Cardiac fibroblast (primary cell): ENCODE measurements around the gene MYOD1.

ENCODE experiments used
- DNase-seq, 2 donors: peaks; one replicate each; pipeline versions ENCODE4 v3.0.0 to v3.0.0-alpha.2; 2010; ENCODE audit warnings: low read depth in 2 of 2
- H3K4me3 ChIP-seq, 2 donors: replicated peaks in 1 of 2; 1 replicate in 1 of 2; 2 replicates in 1 of 2; pipeline ENCODE4 v1.5.1; 2011; ENCODE audit warnings: low read depth in 2 of 2, low read length in 2 of 2, mild to moderate bottlenecking in 2 of 2, moderate library complexity in 1 of 2
- TF ChIP-seq, protein P1 (sequence below): IDR thresholded peaks from one replicate; pipeline ENCODE4 v1.5.1; 2011; ENCODE audit warnings: low read depth, mild to moderate bottlenecking, low read length, inconsistent platforms

The MYOD1 gene

GRCh38 chr11:17766073-17766359 is 46.6 kb downstream of the MYOD1 start:
- TF ChIP-seq, protein P1, sequence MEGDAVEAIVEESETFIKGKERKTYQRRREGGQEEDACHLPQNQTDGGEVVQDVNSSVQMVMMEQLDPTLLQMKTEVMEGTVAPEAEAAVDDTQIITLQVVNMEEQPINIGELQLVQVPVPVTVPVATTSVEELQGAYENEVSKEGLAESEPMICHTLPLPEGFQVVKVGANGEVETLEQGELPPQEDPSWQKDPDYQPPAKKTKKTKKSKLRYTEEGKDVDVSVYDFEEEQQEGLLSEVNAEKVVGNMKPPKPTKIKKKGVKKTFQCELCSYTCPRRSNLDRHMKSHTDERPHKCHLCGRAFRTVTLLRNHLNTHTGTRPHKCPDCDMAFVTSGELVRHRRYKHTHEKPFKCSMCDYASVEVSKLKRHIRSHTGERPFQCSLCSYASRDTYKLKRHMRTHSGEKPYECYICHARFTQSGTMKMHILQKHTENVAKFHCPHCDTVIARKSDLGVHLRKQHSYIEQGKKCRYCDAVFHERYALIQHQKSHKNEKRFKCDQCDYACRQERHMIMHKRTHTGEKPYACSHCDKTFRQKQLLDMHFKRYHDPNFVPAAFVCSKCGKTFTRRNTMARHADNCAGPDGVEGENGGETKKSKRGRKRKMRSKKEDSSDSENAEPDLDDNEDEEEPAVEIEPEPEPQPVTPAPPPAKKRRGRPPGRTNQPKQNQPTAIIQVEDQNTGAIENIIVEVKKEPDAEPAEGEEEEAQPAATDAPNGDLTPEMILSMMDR, result no peak
- DNase-seq, result no peak
- H3K4me3 ChIP-seq, result no peak overlapping the region

- TF ChIP-seq, protein P1, result peak; percentile 30
- H3K4me3 ChIP-seq, result no peak overlapping the region
- peak in 1 of 2 donors; percentile 16 for DNase-seq
These were observed 47.2 kb downstream of the MYOD1 start for GRCh38 chr11:17766590-17766989.

GRCh38 chr11:17767301-17767885 is 48.0 kb downstream of the MYOD1 start:
- TF ChIP-seq, protein P1, result no peak
- no peak overlapping the region for H3K4me3 ChIP-seq
- DNase-seq, result peak in 1 of 2 donors; percentile 58

DNA sequence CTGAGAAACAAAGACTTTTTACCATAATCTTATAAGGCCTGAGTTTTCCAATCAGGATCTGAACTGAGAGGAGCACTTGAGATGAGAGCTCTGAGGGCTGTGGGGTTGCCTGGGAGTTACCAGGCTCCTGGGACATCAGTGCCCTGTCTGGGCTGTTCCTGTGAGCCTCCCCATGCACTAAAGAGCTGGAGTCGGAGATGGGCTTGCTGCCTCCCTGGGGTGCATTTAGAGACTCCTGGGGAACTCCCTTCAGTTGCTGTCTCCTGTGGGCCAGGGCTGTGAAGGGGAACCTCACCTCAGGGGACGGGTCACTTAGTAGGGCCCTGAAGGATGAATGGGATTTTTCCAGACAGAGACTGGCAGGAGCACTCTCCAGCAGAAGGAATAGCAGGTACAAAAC is 48.5 kb downstream of the MYOD1 start:
- TF ChIP-seq, protein P1, result no peak
- no peak overlapping the region for H3K4me3 ChIP-seq
- DNase-seq, result no peak

GRCh38 chr11:17768547-17768946 is 49.2 kb downstream of the MYOD1 start:
- H3K4me3 ChIP-seq, result no peak overlapping the region
- no peak for DNase-seq
- TF ChIP-seq, protein P1, result no peak

GRCh38 chr11:17769218-17769617 is 49.8 kb downstream of the MYOD1 start:
- TF ChIP-seq, protein P1, result no peak
- DNase-seq, result no peak

GRCh38 chr11:17770048-17770652 is 50.8 kb downstream of the MYOD1 start:
- no peak overlapping the region for H3K4me3 ChIP-seq
- TF ChIP-seq, protein P1, result peak; percentile 15
- no peak for DNase-seq

More at GRCh38 chr11:17769218-17769617, 49.8 kb downstream of the MYOD1 start:
- no peak overlapping the region for H3K4me3 ChIP-seq
